DMS53 treated with DMSO at 0.1 percent for 48 hours (cell line): ENCODE measurements around the gene ZNF627.
"Not testable (repeated sequence)": the region's sequence is repeated elsewhere in the genome, so short reads cannot be mapped to it uniquely, and the experiment has no call there.

Source experiments
- DNase-seq: peaks from one replicate; lab custom pipeline; 2025; ENCODE audit not compliant: unreplicated experiment; lab: John Stamatoyannopoulos, UW

ZNF627 gene

GRCh38 chr19:11573763-11574162 is 23.5 kb upstream of the ZNF627 start:
- not testable (repeated sequence) for DNase-seq

GRCh38 chr19:11574689-11575088 is 22.6 kb upstream of the ZNF627 start:
- no peak for DNase-seq

GRCh38 chr19:11576227-11576626 is 21.1 kb upstream of the ZNF627 start:
- DNase-seq = no peak

- no peak for DNase-seq
Observed at GRCh38 chr19:11577451-11578257, 19.6 kb upstream of the ZNF627 start, which contains the start of gene ACP5. TSS of gene ACP5 (minus strand) at chr19:11577645. CDS start at chr19:11577317, 328 bp downstream.

GRCh38 chr19:11578258-11579142 is 18.8 kb upstream of the ZNF627 start:
- DNase-seq = peak; percentile 6

GRCh38 chr19:11580116-11580515 is 17.2 kb upstream of the ZNF627 start:
- DNase-seq = no peak

- DNase-seq = no peak
Observed at GRCh38 chr19:11581740-11582139, 15.5 kb upstream of the ZNF627 start.

- DNase-seq = no peak
Observed at GRCh38 chr19:11586331-11586730, 11.0 kb upstream of the ZNF627 start.

GRCh38 chr19:11587302-11587974 is 9.8 kb upstream of the ZNF627 start:
- peak; percentile 31 for DNase-seq

GRCh38 chr19:11587975-11588631 is 9.2 kb upstream of the ZNF627 start:
- peak; percentile 31 for DNase-seq

GRCh38 chr19:11594084-11594483 is 3.2 kb upstream of the ZNF627 start:
- DNase-seq = no peak

- no peak for DNase-seq
Observed at GRCh38 chr19:11596156-11596555, 1.1 kb upstream of the ZNF627 start.

- DNase-seq = no peak
Observed at GRCh38 chr19:11598103-11598483, 810 bp downstream of the ZNF627 start.

- DNase-seq = no peak
Observed at GRCh38 chr19:11598746-11599145, 1.5 kb downstream of the ZNF627 start.

- not testable (repeated sequence) for DNase-seq
Observed at GRCh38 chr19:11599704-11600103, 2.4 kb downstream of the ZNF627 start.

GRCh38 chr19:11606484-11606883 is 9.2 kb downstream of the ZNF627 start:
- DNase-seq = no peak

- DNase-seq = no peak
Observed at GRCh38 chr19:11611730-11612129, 14.4 kb downstream of the ZNF627 start.

- DNase-seq = no peak
Observed at GRCh38 chr19:11612816-11613511, 15.7 kb downstream of the ZNF627 start.

- no peak for DNase-seq
Observed at GRCh38 chr19:11617180-11618062, 20.1 kb downstream of the ZNF627 start.
